Activated CD4-positive, alpha-beta T cell treated with anti-CD3 and anti-CD28 coated beads, Interleukin-2, amount 50 U/mL, for 1 hour (primary cell): Measurements from ENCODE around the gene DCDC2C.

ENCODE experiments used
- DNase-seq: peaks from one replicate; pipeline ENCODE4 v3.0.0-alpha.2; 2020

Gene DCDC2C

GRCh38 chr2:3712831-3713503, 9.6 kb downstream of the DCDC2C start:
- no peak for DNase-seq

GRCh38 chr2:3718679-3719078, 15.3 kb downstream of the DCDC2C start:
- DNase-seq = no peak

- no peak for DNase-seq
These were observed 21.6 kb downstream of the DCDC2C start for GRCh38 chr2:3725002-3725401.

- no peak for DNase-seq
These were observed 22.3 kb downstream of the DCDC2C start for GRCh38 chr2:3725458-3726250.

- DNase-seq = no peak
These were observed 23.1 kb downstream of the DCDC2C start for GRCh38 chr2:3726511-3726910.

- no peak for DNase-seq
These were observed 24.1 kb downstream of the DCDC2C start for GRCh38 chr2:3727397-3728045.

GRCh38 chr2:3728104-3729054, 25.0 kb downstream of the DCDC2C start:
- DNase-seq = no peak

- DNase-seq = no peak
These were observed 25.7 kb downstream of the DCDC2C start for GRCh38 chr2:3729055-3729448.

- no peak for DNase-seq
These were observed 26.4 kb downstream of the DCDC2C start for GRCh38 chr2:3729786-3730185.

GRCh38 chr2:3730646-3731045, 27.3 kb downstream of the DCDC2C start:
- no peak for DNase-seq

GRCh38 chr2:3731829-3732228, 28.5 kb downstream of the DCDC2C start:
- no peak for DNase-seq

- DNase-seq = no peak
These were observed 32.7 kb downstream of the DCDC2C start for GRCh38 chr2:3736112-3736511.

GRCh38 chr2:3737128-3737527, 33.8 kb downstream of the DCDC2C start:
- no peak for DNase-seq

- DNase-seq = no peak
These were observed 35.1 kb downstream of the DCDC2C start for GRCh38 chr2:3738454-3738853.

- no peak for DNase-seq
These were observed 35.9 kb downstream of the DCDC2C start for GRCh38 chr2:3739313-3739712.

- no peak for DNase-seq
These were observed 38.0 kb downstream of the DCDC2C start for GRCh38 chr2:3741396-3741795.

- DNase-seq = no peak
These were observed 38.7 kb downstream of the DCDC2C start for GRCh38 chr2:3741867-3742602.

GRCh38 chr2:3742743-3743508, 39.6 kb downstream of the DCDC2C start:
- DNase-seq = no peak

GRCh38 chr2:3743951-3744555, 40.7 kb downstream of the DCDC2C start:
- DNase-seq = no peak

- DNase-seq = no peak
These were observed 42.5 kb downstream of the DCDC2C start for GRCh38 chr2:3745920-3746319.
